Stimulated activated CD8-positive, alpha-beta memory T cell treated with anti-CD3 and anti-CD28 coated beads, Interleukin-2, amount 100 ng/mL, for 1 hour (primary cell): ENCODE measurements around the gene KCNA5.

Source experiments
- DNase-seq, 2 donors: peaks; one replicate each; pipeline ENCODE4 v3.0.0-alpha.2; 2020; ENCODE audit warnings: low read depth in 2 of 2

KCNA5 gene

GRCh38 chr12:5027046-5027821 lies 16.4 kb upstream of the KCNA5 start:
- no peak for DNase-seq

GRCh38 chr12:5030066-5030465 lies 13.6 kb upstream of the KCNA5 start:
- no peak for DNase-seq

DNA sequence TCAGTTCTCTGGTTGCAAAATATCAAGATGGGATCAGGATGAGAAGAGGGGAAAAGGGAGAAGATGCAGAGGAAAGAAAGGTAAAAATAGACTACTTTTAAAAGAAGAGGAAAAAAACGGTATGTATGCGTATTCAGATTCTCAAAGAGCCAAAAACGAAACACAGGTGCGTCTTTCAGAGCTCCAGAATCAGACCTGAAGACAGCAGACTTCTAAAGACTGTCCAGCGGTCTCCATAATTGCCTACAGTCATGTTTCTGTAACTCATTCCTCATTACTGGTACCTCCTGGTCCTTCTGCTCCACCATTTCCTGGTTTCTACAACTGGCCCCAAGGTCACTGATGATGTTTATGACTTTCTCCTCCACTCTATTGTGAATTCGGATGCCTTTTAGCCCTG lies 12.4 kb upstream of the KCNA5 start:
- no peak for DNase-seq

DNA sequence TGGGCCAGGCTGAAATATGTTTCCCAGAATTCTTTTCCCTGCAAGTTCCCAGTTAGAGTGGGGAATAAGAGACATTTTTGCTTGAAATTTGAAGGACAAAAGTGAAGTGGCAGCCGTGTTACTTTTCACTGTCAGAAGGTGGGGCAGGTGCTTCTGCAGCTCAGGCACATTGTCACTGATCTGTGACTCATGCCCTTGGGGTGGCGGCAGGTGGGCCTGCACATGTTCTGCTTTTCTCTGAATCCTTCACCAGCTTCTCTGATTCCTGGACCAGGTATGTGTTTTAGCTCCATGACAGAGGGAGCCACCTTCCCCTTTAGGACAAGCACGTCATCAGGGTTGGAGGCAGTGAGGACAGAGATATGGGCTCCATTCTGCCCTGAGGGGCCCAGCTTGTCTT lies 11.7 kb upstream of the KCNA5 start:
- DNase-seq = no peak

DNA sequence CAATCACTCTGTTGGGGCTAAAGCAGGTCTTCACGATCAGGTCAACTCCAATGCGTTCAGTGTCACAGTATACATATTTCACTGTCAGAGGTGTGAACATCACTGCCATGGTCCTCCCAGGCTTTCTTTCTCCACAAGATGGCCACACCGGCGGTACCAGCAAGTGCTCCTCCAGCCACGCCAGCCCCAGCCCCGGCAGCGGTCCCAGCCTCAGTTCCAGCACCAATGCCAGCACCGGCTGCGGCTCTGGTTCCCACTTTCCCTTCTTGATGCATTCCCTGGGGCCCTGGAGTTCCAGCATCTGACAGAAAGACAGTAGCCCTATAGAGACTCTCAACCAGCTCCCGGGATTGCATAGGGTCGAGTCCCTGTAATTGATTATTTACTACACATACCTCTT lies 10.9 kb upstream of the KCNA5 start:
- DNase-seq = no peak

DNA sequence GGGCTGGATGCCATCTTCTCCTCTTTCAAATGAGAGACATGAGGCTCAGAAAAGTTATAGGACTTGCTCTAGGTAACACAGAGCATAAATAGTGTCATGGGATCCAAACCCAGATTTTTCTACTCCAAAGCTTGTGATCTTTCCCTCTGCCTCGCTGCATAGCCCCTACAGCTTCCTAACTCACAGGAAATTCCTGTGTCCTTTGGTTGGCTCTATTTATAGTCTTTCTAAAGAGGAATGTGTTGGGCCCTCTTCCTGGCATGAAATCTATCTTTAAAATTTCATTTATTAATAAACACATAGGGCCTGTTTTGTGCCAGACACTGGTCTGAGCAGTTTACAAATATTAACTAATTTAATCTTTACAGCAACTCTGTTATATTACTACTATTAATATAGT lies 9.8 kb upstream of the KCNA5 start:
- DNase-seq = no peak

GRCh38 chr12:5034603-5035002 lies 9.1 kb upstream of the KCNA5 start:
- DNase-seq = no peak

DNA sequence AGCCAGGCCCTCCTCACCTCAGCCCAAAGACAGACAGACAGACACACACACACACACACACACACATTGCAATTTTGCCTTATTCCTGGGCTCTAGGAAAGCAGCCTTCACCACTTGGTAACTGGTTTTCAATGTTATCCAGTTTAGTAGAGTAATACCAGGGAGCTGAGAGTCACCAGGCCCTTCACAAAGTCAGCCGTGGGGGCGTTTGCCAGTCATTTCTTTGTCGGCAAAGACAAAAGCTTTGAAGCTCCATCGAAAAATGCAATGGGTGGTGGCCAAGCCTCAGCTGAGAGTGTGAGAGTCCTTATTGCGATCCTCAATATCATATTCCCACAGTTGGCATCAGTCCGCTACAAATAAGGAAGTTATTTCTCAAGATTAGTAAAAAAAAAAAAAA lies 8.1 kb upstream of the KCNA5 start:
- no peak for DNase-seq

DNA sequence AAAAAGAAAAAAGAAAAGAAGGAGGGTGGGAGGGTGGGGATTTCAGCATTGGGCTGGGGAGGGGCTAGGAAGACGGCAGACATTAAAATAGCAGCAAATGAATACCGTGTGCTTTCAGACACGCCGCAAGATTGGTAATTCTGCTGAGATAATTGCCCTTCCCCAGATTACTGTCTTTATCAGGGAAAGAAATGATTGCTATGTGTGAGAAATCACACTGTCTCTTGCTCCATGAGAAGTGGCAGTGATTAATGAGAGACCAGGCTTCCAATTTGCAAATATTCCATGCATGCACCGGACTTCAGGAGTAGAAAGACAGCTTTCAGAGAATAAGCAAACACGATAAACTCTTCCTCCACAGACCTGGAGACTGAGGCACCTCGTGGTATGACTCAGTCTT lies 7.6 kb upstream of the KCNA5 start:
- no peak for DNase-seq

GRCh38 chr12:5037795-5038357 lies 5.8 kb upstream of the KCNA5 start:
- no peak for DNase-seq

DNA sequence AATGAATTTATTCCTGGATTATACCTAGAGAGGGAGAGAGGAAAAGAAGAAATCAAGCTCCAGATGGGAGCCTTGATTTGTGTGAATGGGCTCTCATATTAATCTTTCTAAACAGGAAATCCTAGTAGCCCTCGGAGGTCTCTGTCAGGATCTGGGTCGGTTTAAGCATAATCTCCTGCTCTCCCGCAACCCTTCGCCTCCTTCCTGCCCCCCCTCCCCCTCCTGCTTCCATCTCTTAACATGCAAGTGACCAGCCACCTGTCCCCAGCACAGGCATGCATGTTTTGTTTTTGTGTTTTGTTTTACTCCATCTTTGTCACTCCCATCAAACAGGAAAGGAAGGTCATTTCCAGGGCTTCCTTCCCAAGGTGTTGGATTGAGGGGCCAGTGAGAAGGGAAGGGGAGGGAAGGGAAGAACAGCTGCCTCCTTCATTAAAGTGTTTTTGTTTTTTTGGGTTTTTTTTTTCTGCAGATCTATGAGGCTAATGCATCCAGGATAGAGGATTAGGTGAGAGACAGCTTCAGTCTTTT lies 4.8 kb upstream of the KCNA5 start:
- no peak for DNase-seq

- DNase-seq = no peak
Measured at GRCh38 chr12:5039815-5040214, 3.9 kb upstream of the KCNA5 start.

GRCh38 chr12:5040368-5040767 lies 3.3 kb upstream of the KCNA5 start:
- DNase-seq = no peak

- DNase-seq = no peak
Measured at GRCh38 chr12:5044420-5045295, 979 bp downstream of the KCNA5 start.

DNA sequence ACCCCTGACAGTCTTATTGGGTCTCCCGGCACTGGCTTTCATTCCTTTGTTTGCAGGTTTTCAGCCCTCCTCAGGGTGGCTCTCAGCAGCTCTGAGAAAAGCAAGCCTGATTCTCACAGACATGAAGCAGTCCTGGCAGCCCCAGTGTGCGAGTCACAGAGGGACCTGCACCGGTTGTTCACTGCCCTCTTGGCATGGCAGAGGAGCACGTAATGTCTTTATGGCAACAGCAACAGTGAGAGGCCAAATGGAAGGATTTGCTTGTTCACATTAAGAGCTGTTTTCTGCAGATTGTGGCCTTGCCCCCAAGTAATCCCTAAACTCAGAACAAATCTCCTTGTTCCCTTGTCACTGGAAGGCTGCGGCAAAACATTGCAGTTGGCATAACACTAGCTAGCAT lies 3.4 kb downstream of the KCNA5 start:
- DNase-seq = no peak

DNA sequence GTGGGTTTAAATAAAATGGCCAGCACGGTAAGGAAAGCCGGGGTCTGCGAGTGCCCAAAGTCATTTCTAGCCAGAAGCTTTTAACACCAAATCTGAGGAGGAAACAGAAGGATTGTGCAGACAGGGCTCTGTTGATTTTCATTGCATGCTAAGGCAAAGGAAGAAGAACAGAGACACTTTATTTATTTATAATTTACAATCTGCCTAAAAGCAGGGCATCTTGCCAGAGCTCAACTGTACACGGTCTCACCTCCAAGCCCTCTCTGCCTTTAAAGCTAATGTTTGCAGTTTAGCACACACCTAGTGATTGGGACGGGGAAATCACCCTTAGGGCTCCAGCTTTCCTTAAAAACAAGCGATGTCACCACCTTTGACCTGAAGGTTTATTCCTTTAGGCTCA lies 4.0 kb downstream of the KCNA5 start:
- no peak for DNase-seq

DNA sequence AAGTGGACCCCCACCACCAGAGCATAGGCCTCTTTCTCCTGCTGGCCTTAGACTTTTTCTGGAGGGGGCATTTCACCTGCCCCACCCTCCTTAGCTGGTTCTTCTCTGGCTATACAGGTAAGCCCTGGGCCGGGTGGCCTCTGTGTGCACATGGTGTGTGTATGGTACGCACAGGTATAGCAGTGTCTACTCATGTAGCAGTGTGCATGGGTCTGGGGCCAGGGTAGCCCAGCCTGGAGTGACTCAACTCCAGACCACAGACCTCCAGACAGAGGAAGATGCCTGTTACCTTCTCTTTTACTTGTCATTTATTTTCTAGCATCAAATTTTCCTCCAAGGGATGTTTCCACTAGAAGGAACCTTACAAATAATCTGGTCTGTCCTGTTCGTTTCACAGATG lies 6.9 kb downstream of the KCNA5 start:
- DNase-seq = no peak

- no peak for DNase-seq
Measured at GRCh38 chr12:5051334-5051733, 7.7 kb downstream of the KCNA5 start.

GRCh38 chr12:5051913-5052312 lies 8.2 kb downstream of the KCNA5 start:
- no peak for DNase-seq

DNA sequence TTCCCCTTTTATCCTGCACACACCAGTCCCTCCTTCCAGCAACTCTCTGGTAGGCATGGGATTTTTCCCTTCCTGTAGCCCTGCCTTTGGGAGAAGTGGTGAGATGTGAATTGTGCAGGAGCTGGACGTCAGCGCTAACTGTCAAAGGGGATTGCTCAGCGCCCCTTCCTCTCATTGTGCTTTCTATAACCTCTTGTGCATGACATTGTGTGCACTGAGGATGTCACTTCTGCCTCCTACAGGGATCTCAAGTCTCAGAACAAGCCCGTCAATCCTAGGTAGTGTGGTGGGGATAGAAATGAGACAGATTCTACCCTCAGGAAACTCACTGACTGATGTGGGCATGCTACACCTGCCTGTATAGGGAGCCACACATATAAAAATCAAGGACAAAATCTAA lies 8.7 kb downstream of the KCNA5 start:
- no peak for DNase-seq

GRCh38 chr12:5059358-5059757 lies 15.7 kb downstream of the KCNA5 start:
- no peak for DNase-seq

DNA sequence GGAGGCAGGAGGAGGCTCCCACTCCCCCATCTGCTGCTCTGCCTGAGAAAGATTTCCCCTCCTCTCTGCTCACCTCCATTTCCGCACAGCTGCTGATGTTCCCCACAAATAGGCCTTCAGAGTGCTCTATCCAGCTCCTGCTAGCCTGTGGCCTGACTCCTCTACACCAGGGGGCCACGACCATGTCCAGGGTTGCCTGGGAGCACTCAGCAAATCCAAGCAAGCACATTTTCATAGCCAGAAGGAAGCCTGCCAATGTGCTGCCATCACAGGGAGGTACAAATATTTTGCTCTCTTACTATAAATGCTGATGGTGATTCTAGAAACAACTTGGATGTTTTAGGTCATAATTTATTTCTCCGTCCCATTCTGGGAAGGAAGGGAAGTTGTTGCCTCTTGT lies 17.3 kb downstream of the KCNA5 start:
- DNase-seq = no peak

- no peak for DNase-seq
Measured at GRCh38 chr12:5063149-5063548, 19.5 kb downstream of the KCNA5 start.
